H1 (cell line): ENCODE data around the gene SLC39A2. TPM values are rescaled to one million over a fixed set of nuclear protein-coding genes. Genes with fewer than 3 reads are reported as not detected.

Experiments
- CTCF ChIA-PET: fragments of 300-600 bp; sonication (Branson Sonifier 250); formaldehyde crosslinking; loops from one replicate; lab custom pipeline; 2021; ENCODE audit not compliant: partially characterized antibody; lab: Charles Lee
- POLR2A ChIA-PET: fragments of 300-600 bp; sonication (Branson Sonifier 250); formaldehyde crosslinking; loops from one replicate; lab custom pipeline; 2021; ENCODE audit warnings: inconsistent platforms; ENCODE audit not compliant: partially characterized antibody; lab: Charles Lee
- DNase-seq, 2 experiments: peaks; one replicate each; pipeline versions ENCODE4 v3.0.0 to v3.0.0-alpha.2; 2010 to 2022; ENCODE audit warnings: low spot score in 2 of 2, low read depth in 1 of 2, mixed read lengths in 1 of 2
- FAIRE-seq: peaks from 2 replicates; lab custom pipeline; 2011; peaks lifted over from hg19 to GRCh38; lab: Jason Lieb, UNC
- H2AFZ ChIP-seq: 2 replicates; pipeline ENCODE4 v1.8.1; 2012; ENCODE audit warnings: low read length, inconsistent platforms
- H2AK5ac ChIP-seq: 2 replicates; pipeline ENCODE4 v1.6.1; 2013; ENCODE audit warnings: low read depth, low read length
- H2BK120ac ChIP-seq: replicated peaks from 2 replicates; pipeline ENCODE3; 2013; ENCODE audit warnings: low read depth, low read length, inconsistent platforms
- H2BK12ac ChIP-seq: 2 replicates; pipeline ENCODE4 v1.6.1; 2013; ENCODE audit warnings: low read depth, low read length
- H2BK15ac ChIP-seq: 2 replicates; pipeline ENCODE4 v1.6.1; 2013; ENCODE audit warnings: low read length
- H2BK20ac ChIP-seq: 2 replicates; pipeline ENCODE4 v1.6.1; 2013; ENCODE audit warnings: low read length
- H2BK5ac ChIP-seq: 2 replicates; pipeline ENCODE4 v1.6.1; 2013; ENCODE audit warnings: low read depth, low read length
- H3K14ac ChIP-seq: 2 replicates; pipeline ENCODE4 v1.6.1; 2013; ENCODE audit warnings: inconsistent platforms; ENCODE audit not compliant: insufficient read length
- H3K18ac ChIP-seq: 2 replicates; pipeline ENCODE4 v1.6.1; 2013; ENCODE audit warnings: low read length; ENCODE audit errors: extremely low read depth
- H3K23ac ChIP-seq: 2 replicates; pipeline ENCODE4 v1.6.1; 2013; ENCODE audit warnings: inconsistent platforms; ENCODE audit not compliant: insufficient read length
- H3K23me2 ChIP-seq: 2 replicates; pipeline ENCODE4 v1.6.1; 2013; ENCODE audit warnings: low read depth, low read length
- H3K27ac ChIP-seq: 2 replicates; pipeline ENCODE4 v1.6.1; 2011; ENCODE audit warnings: low read depth, low read length, inconsistent platforms
- H3K27me3 ChIP-seq, 4 experiments: replicated peaks in 1 of 4; 1 replicate in 1 of 4; 2 replicates in 3 of 4; pipeline versions ENCODE4 v1.6.1 to v1.8.1; 2011 to 2013; ENCODE audit warnings: low read length in 3 of 4, mild to moderate bottlenecking in 3 of 4, inconsistent platforms in 2 of 4, mixed read lengths in 2 of 4, moderate library complexity in 1 of 4; ENCODE audit not compliant: control insufficient read depth in 3 of 4, insufficient read depth in 3 of 4; ENCODE audit errors: extremely low read depth in 1 of 4
- H3K36me3 ChIP-seq, 4 experiments: 2 replicates each; pipeline versions ENCODE4 v1.6.1 to v1.8.1; 2011 to 2013; ENCODE audit warnings: mild to moderate bottlenecking in 4 of 4, low read length in 3 of 4, moderate library complexity in 2 of 4, control low read depth in 1 of 4, inconsistent platforms in 1 of 4; ENCODE audit not compliant: insufficient read depth in 4 of 4, control insufficient read depth in 2 of 4
- H3K4ac ChIP-seq: replicated peaks from 2 replicates; pipeline ENCODE3; 2013; ENCODE audit warnings: low read length, low read depth, mixed read lengths, inconsistent platforms; ENCODE audit not compliant: insufficient read length
- H3K4me1 ChIP-seq, 4 experiments: replicated peaks in 1 of 4; 1 replicate in 1 of 4; 2 replicates in 3 of 4; pipeline versions ENCODE4 v1.6.1 to v1.8.1; 2011 to 2013; ENCODE audit warnings: low read length in 3 of 4, inconsistent platforms in 2 of 4, mixed read lengths in 1 of 4; ENCODE audit not compliant: insufficient read depth in 4 of 4, control insufficient read depth in 3 of 4
- H3K4me2 ChIP-seq, 2 experiments: 2 replicates each; pipeline versions ENCODE4 v1.6.1 to v1.8.1; 2011 to 2013; ENCODE audit warnings: low read depth in 2 of 2, low read length in 2 of 2, control low read depth in 1 of 2, inconsistent platforms in 1 of 2, mild to moderate bottlenecking in 1 of 2; ENCODE audit not compliant: insufficient read depth in 1 of 2
- H3K4me3 ChIP-seq, 4 experiments: fragments of 200-600, 300-600 bp in 1 of 4; sonication (generic), shearing (Covaris generic), sonication (Bioruptor Twin) in 1 of 4; 2 replicates each; pipeline versions ENCODE4 v1.5.1 to v1.8.1; 2011 to 2016; ENCODE audit warnings: low read length in 4 of 4, low read depth in 3 of 4, control low read depth in 2 of 4, inconsistent platforms in 2 of 4, mild to moderate bottlenecking in 2 of 4, mixed read lengths in 1 of 4, moderate library complexity in 1 of 4; ENCODE audit not compliant: insufficient read depth in 2 of 4; ENCODE audit errors: extremely low read depth in 1 of 4
- H3K56ac ChIP-seq: replicated peaks from 2 replicates; pipeline ENCODE3; 2013; ENCODE audit warnings: low read depth, mild to moderate bottlenecking, mixed read lengths, low read length, inconsistent platforms; ENCODE audit not compliant: insufficient read length
- H3K79me1 ChIP-seq: 2 replicates; pipeline ENCODE4 v1.6.1; 2013; ENCODE audit warnings: low read depth, low read length, control low read depth
- H3K79me2 ChIP-seq, 2 experiments: 2 replicates each; pipeline versions ENCODE4 v1.6.1 to v1.8.1; 2012 to 2013; ENCODE audit warnings: low read length in 2 of 2, mild to moderate bottlenecking in 2 of 2, inconsistent platforms in 1 of 2; ENCODE audit not compliant: insufficient read depth in 2 of 2, control insufficient read depth in 1 of 2
- H3K9ac ChIP-seq, 4 experiments: replicated peaks in 1 of 4; 1 replicate in 1 of 4; 2 replicates in 3 of 4; pipeline versions ENCODE4 v1.6.1 to v1.8.1; 2011 to 2013; ENCODE audit warnings: low read depth in 3 of 4, low read length in 3 of 4, control low read depth in 2 of 4, mild to moderate bottlenecking in 2 of 4, moderate library complexity in 2 of 4, inconsistent platforms in 1 of 4; ENCODE audit errors: extremely low read depth in 1 of 4
- H3K9me3 ChIP-seq, 2 experiments: 2 replicates each; pipeline versions ENCODE4 v1.6.1 to v1.8.1; 2012 to 2013; ENCODE audit warnings: mild to moderate bottlenecking in 2 of 2, moderate library complexity in 2 of 2, control low read depth in 1 of 2, inconsistent platforms in 1 of 2, low read depth in 1 of 2, low read length in 1 of 2, mixed read lengths in 1 of 2; ENCODE audit not compliant: insufficient read depth in 2 of 2
- H4K20me1 ChIP-seq, 2 experiments: replicated peaks in 1 of 2; 2 replicates each; pipeline versions ENCODE3 to v1.8.1; 2011 to 2013; ENCODE audit warnings: inconsistent platforms in 2 of 2, low read length in 2 of 2, mild to moderate bottlenecking in 1 of 2; ENCODE audit not compliant: insufficient read depth in 2 of 2, control insufficient read depth in 1 of 2
- H4K5ac ChIP-seq: 2 replicates; pipeline ENCODE4 v1.6.1; 2013; ENCODE audit warnings: low read length, low read depth, mixed read lengths, inconsistent platforms; ENCODE audit not compliant: insufficient read length
- H4K8ac ChIP-seq: 2 replicates; pipeline ENCODE4 v1.8.0; 2013; ENCODE audit warnings: mild to moderate bottlenecking, moderate library complexity, low read length, inconsistent platforms; ENCODE audit not compliant: insufficient read depth; ENCODE audit errors: extremely low read depth
- H4K91ac ChIP-seq: replicated peaks from 2 replicates; pipeline ENCODE3; 2013; ENCODE audit warnings: low read length, mixed read lengths, inconsistent platforms; ENCODE audit not compliant: insufficient read length
- CTBP2 ChIP-seq: IDR thresholded peaks from 2 replicates; pipeline ENCODE4 v1.7.0; 2011; ENCODE audit warnings: borderline replicate concordance, mild to moderate bottlenecking, moderate library complexity, mixed read lengths, low read length; ENCODE audit not compliant: insufficient read depth, insufficient read length
- KDM1A ChIP-seq: fragments of 200-600, 300-600 bp; sonication (generic); IDR thresholded peaks from 2 replicates; pipeline ENCODE4 v1.7.1; 2016; ENCODE audit warnings: mild to moderate bottlenecking, low read length, borderline replicate concordance
- RXRA ChIP-seq: IDR thresholded peaks from 2 replicates; pipeline ENCODE4 v1.6.1; 2011; ENCODE audit warnings: low read depth, mild to moderate bottlenecking, low read length, moderate library complexity; ENCODE audit not compliant: insufficient read depth
- TEAD4 ChIP-seq: IDR thresholded peaks from 2 replicates; pipeline ENCODE4 v1.6.1; 2012; ENCODE audit warnings: low read depth, low read length, inconsistent platforms, mixed read lengths
- WGBS, 2 experiments: shearing (Covaris generic) in 1 of 2; methylation state at CpG; one replicate each; pipeline versions ENCODE4 v1.1.6 to v1.1.7; 2013 to 2015; ENCODE audit warnings: low lambda C conversion rate in 2 of 2, mixed read lengths in 2 of 2, inconsistent platforms in 1 of 2, low coverage in 1 of 2, missing lambda C conversion rate in 1 of 2; ENCODE audit not compliant: insufficient replicate concordance in 2 of 2, insufficient coverage in 1 of 2, insufficient read length in 1 of 2; ENCODE audit errors: extremely low coverage in 1 of 2, missing lambda C conversion rate in 1 of 2; 5-methylcytosine and 5-hydroxymethylcytosine counted together
- polyA plus RNA-seq, 7 experiments: library from polyadenylated mRNA; depleted of rRNA in 3 of 7; stranded (reverse) in 5 of 7; unstranded in 2 of 7; fragments of >200 nt in 5 of 7; fragments of 200-250 nt in 2 of 7; gene quantifications; 1 replicate in 5 of 7; 2 replicates in 1 of 7; 4 replicates in 1 of 7; pipeline versions ENCODE4 v1.2.1 to v1.2.3, GENCODE V29; 2011 to 2013; ENCODE audit warnings: missing spikeins in 2 of 7, mixed read lengths in 2 of 7
- total RNA-seq: library from RNA; stranded (reverse); fragmentation: NEBNext Ultra II Directional; extraction: Animal tissue kit (Norgen Biotek cat#: 25700); gene quantifications from 2 replicates; pipeline ENCODE4 v1.2.1, GENCODE V29; 2021

SLC39A2 gene
- total and polyA plus RNA-seq, 2 of the 8 experiments (the other 6 are each of a cell fraction or from before 2014, with no cell fraction given): 0.14 to 0.22 TPM

DNA sequence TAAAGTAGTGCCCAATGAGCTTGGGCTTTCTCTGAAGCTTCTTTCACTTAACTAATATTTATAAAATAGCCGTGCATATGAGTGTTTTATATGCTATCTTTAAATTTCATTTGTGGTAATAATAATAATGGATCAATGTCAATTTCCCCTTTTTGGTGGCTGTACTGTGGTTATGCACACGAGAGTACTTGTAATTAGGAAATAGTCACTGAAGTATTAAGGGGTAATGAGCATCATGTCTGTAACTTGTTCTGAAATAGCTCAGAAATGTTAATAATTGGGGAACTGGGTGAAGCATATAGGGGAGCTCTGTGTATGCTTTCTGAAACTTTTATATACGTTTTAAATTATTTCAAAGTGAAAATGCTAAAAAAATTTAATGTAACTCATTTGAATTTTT lies 51.5 kb downstream of the SLC39A2 start:
- Histone ChIP-seq H4K20me1 (no peaks in the 10 kb centered on the region), H3K27me3 (no peaks in the 10 kb centered on the region), H3K79me1 (no peaks in the 10 kb centered on the region), H2BK15ac (no peak overlapping the region), H3K18ac (no peak overlapping the region), H3K23ac (no peak overlapping the region), H4K8ac (no peak overlapping the region), H2AFZ (no peak overlapping the region), H3K79me2 (no peaks in the 10 kb centered on the region), H3K4me3 (no peak overlapping the region), H3K27ac (no peak overlapping the region), H3K9me3 (no peaks in the 10 kb centered on the region), H3K4ac (no peak overlapping the region), H3K4me1 (peaks cover 0 to 3% (median 0%) of the 10 kb centered on the region in 4 experiments; a peak in 1 of 7 replicates), H2BK20ac (no peak overlapping the region), H3K9ac (no peak overlapping the region), H2AK5ac (no peak overlapping the region), H3K56ac (no peak overlapping the region), H3K14ac (no peak overlapping the region), H2BK5ac (no peak overlapping the region), H3K36me3 (no peaks in the 10 kb centered on the region), H2BK120ac (no peak overlapping the region), H3K4me2 (no peak overlapping the region), H4K91ac (no peak overlapping the region), H4K5ac (no peak overlapping the region), H2BK12ac (no peak overlapping the region), H3K23me2 (no peaks in the 10 kb centered on the region)
- ChIA-PET POLR2A (no interaction called here), CTCF (interaction anchor here (1.2 to 2.4 kb wide), 5 partner anchors 10 to 42 kb away, joined by 4 to 10 read pairs (median 7); partner anchors contain the start of gene ARHGEF40)
- FAIRE-seq (no peak), DNase-seq (no peak)
- no peak for TF ChIP-seq TEAD4
- TF ChIP-seq CTBP2: no peak
- TF ChIP-seq RXRA: no peak
- no peak for TF ChIP-seq KDM1A
- 83% methylated on average over 3 of the region's 3 CpGs; no CpG with 5 or more reads in 1 of the 2 experiments for WGBS, 2 experiments
